PC-3 (cell line): ENCODE data around the gene DDOST. TPM values are rescaled to one million over a fixed set of nuclear protein-coding genes. Genes with fewer than 3 reads are reported as not detected.

ENCODE experiments used
- ATAC-seq: fragments of 200-7000 bp; cut with Tn5 transposase; 2 replicates; pipeline ENCODE4 v1.9.1; 2020; ENCODE audit warnings: mild to moderate bottlenecking, moderate library complexity
- BruUV-seq: library from RNA; stranded (reverse); fragments of 400-500 nt; replicated peaks from 2 replicates; lab custom pipeline; 2021; lab: Mats Ljungman, UMichigan
- CTCF ChIA-PET: fragments of 300-600 bp; sonication (Branson Sonifier 250); formaldehyde crosslinking; loops from one replicate; lab custom pipeline; 2022; ENCODE audit warnings: antibody characterized with exemption; lab: Charles Lee
- POLR2A ChIA-PET: fragments of 300-600 bp; sonication (Branson Sonifier 250); formaldehyde crosslinking; loops from one replicate; lab custom pipeline; 2022; ENCODE audit warnings: antibody characterized with exemption; ENCODE audit not compliant: unreplicated experiment; lab: Charles Lee
- DNase-seq: peaks from one replicate; pipeline ENCODE4 v3.0.0-alpha.2; 2015
- H2AFZ ChIP-seq: fragments of 300-600 bp; sonication (generic); 2 replicates; pipeline ENCODE4 v1.6.0; 2016; ENCODE audit warnings: antibody characterized with exemption, low read length
- H3F3A ChIP-seq: fragments of 300-600 bp; sonication (generic); one replicate; pipeline ENCODE4 v1.6.0; 2017; ENCODE audit warnings: antibody characterized with exemption, low read length, control low read depth, mild to moderate bottlenecking; ENCODE audit not compliant: unreplicated experiment
- H3K27ac ChIP-seq: fragments of 300-600 bp; sonication (generic); 2 replicates; pipeline ENCODE4 v1.5.1; 2016; ENCODE audit warnings: mild to moderate bottlenecking, low read length
- H3K27me3 ChIP-seq: fragments of 300-600 bp; sonication (generic); 2 replicates; pipeline ENCODE4 v1.6.1; 2016; ENCODE audit warnings: low read length, mixed read lengths
- H3K36me3 ChIP-seq: fragments of 300-600 bp; sonication (generic); 2 replicates; pipeline ENCODE4 v1.6.1; 2016; ENCODE audit warnings: low read depth, mixed run types, low read length, mixed read lengths
- H3K4me1 ChIP-seq: fragments of 300-600 bp; sonication (generic); 2 replicates; pipeline ENCODE4 v1.5.1; 2016; ENCODE audit warnings: low read length; ENCODE audit not compliant: insufficient read depth
- H3K4me2 ChIP-seq: fragments of 300-600 bp; sonication (generic); 2 replicates; pipeline ENCODE4 v1.6.0; 2016; ENCODE audit warnings: low read length
- H3K4me3 ChIP-seq: fragments of 300-600 bp; sonication (generic); 2 replicates; pipeline ENCODE4 v1.5.1; 2016; ENCODE audit warnings: mild to moderate bottlenecking, low read length, mixed read lengths
- H3K79me2 ChIP-seq: fragments of 300-600 bp; sonication (generic); 2 replicates; pipeline ENCODE4 v1.6.1; 2017; ENCODE audit warnings: low read length, mixed read lengths
- H3K9ac ChIP-seq: fragments of 300-600 bp; sonication (generic); 2 replicates; pipeline ENCODE4 v1.6.0; 2016; ENCODE audit warnings: mild to moderate bottlenecking, low read length
- H3K9me2 ChIP-seq: fragments of 300-600 bp; sonication (generic); replicated peaks from 2 replicates; pipeline ENCODE4 v1.6.1; 2016; ENCODE audit warnings: mixed run types, low read length, mixed read lengths
- H3K9me3 ChIP-seq: fragments of 300-600 bp; sonication (generic); 2 replicates; pipeline ENCODE4 v1.6.1; 2016; ENCODE audit warnings: low read length, mixed read lengths
- H4K20me1 ChIP-seq: fragments of 300-600 bp; sonication (generic); 2 replicates; pipeline ENCODE4 v1.6.1; 2016; ENCODE audit warnings: low read length, mixed read lengths
- EZH2 ChIP-seq: fragments of 300-600 bp; sonication (generic); IDR thresholded peaks from one replicate; pipeline ENCODE4 v1.6.1; 2017; ENCODE audit warnings: antibody characterized with exemption, mild to moderate bottlenecking, low read length; ENCODE audit not compliant: unreplicated experiment
- EZH2phosphoT487 ChIP-seq: fragments of 300-600 bp; sonication (generic); IDR thresholded peaks from 2 replicates; pipeline ENCODE4 v1.6.1; 2018; ENCODE audit warnings: mild to moderate bottlenecking, antibody characterized with exemption, low read length, borderline replicate concordance
- intact Hi-C: fragments of 100-400 bp; cut with micrococcal nuclease; formaldehyde crosslinking; loops from 2 replicates; pipeline ENCODE4 v1.9.0; 2023
- total RNA-seq: library from RNA; depleted of rRNA; stranded (reverse); fragments of >200 nt; gene quantifications from 2 replicates; pipeline ENCODE4 v1.2.3, GENCODE V29; 2014
- TF ChIP-seq, protein P1 (sequence below): fragments of 300-600 bp; sonication (generic); conservative IDR thresholded peaks from 2 replicates; pipeline ENCODE4 v1.5.1; 2017; ENCODE audit warnings: antibody characterized with exemption, low read depth, mild to moderate bottlenecking, low read length

The DDOST gene
- total RNA-seq, 1 experiment from 2014 or later: 357 TPM

DNA sequence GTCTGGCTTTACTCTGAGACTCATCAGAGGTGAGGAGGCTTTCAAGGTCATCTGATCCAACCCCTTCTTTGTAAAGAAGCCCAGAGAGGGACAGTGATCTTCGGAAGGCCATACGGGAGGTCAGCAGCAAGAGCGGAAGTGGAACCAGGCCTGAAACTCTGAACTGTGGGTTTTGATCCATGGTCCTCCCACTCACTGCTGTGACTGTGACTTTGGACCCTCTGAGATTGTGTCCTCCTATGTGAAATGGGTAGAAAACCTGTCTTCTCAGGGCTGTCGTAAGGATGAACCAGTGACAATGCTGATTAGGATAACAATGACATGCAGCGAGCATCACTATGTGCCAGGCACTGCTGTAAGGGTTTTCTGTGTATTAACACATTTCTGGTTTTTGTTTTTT, 9.8 kb upstream of the DDOST start:
- Histone ChIP-seq H3K9ac (no peak overlapping the region), H3K4me2 (no peak overlapping the region), H3K36me3 (no peaks in the 10 kb centered on the region), H3K9me2 (no peaks in the 10 kb centered on the region), H3K27ac (no peak overlapping the region), H3K79me2 (no peaks in the 10 kb centered on the region), H3K4me3 (no peak overlapping the region), H2AFZ (no peak overlapping the region), H3F3A (no peaks in the 10 kb centered on the region), H3K27me3 (no peaks in the 10 kb centered on the region), H3K9me3 (no peaks in the 10 kb centered on the region), H4K20me1 (no peaks in the 10 kb centered on the region), H3K4me1 (no peaks in the 10 kb centered on the region)
- DNase-seq (no peak), ATAC-seq (no peak)
- POLR2A ChIA-PET: no interaction called here
- CTCF ChIA-PET: no interaction called here
- TF ChIP-seq EZH2phosphoT487 (no peak), EZH2 (no peak)
- TF ChIP-seq, protein P1, sequence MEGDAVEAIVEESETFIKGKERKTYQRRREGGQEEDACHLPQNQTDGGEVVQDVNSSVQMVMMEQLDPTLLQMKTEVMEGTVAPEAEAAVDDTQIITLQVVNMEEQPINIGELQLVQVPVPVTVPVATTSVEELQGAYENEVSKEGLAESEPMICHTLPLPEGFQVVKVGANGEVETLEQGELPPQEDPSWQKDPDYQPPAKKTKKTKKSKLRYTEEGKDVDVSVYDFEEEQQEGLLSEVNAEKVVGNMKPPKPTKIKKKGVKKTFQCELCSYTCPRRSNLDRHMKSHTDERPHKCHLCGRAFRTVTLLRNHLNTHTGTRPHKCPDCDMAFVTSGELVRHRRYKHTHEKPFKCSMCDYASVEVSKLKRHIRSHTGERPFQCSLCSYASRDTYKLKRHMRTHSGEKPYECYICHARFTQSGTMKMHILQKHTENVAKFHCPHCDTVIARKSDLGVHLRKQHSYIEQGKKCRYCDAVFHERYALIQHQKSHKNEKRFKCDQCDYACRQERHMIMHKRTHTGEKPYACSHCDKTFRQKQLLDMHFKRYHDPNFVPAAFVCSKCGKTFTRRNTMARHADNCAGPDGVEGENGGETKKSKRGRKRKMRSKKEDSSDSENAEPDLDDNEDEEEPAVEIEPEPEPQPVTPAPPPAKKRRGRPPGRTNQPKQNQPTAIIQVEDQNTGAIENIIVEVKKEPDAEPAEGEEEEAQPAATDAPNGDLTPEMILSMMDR: no peak
- intact Hi-C loops: no loop called here
- BruUV-seq: no TSS peak

DNA sequence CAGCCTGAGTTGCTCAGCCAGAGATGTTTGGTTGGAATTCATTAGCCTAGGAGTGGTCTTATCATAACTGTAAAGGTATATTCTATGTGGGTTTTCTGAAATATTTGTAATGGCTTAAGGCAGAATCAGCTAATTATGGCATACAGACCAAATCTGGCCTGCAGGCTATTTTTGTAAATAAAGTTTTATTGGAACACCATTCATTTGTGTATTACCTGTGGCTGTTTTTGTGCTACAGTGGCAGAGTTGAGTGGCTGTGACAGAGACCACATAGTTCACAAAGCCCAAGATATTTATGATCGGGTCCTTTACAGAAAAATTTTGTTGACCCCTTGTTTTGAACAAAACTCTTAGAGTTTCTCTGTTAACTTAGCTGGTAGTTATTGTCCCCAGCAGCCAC, 7.4 kb upstream of the DDOST start:
- H3K9ac ChIP-seq: no peak overlapping the region
- CTCF ChIA-PET: no interaction called here
- no peaks in the 10 kb centered on the region for H3F3A ChIP-seq
- no peak for DNase-seq
- no peak overlapping the region for H3K4me3 ChIP-seq
- H3K4me1 ChIP-seq: no peaks in the 10 kb centered on the region
- intact Hi-C loops: no loop called here
- no peaks in the 10 kb centered on the region for H3K79me2 ChIP-seq
- BruUV-seq: no TSS peak
- no peaks in the 10 kb centered on the region for H3K9me3 ChIP-seq
- ATAC-seq: no peak
- H3K9me2 ChIP-seq: no peaks in the 10 kb centered on the region
- no peaks in the 10 kb centered on the region for H3K36me3 ChIP-seq
- no peaks in the 10 kb centered on the region for H4K20me1 ChIP-seq
- POLR2A ChIA-PET: no interaction called here
- TF ChIP-seq, protein P1: no peak
- no peak for TF ChIP-seq EZH2
- no peak for TF ChIP-seq EZH2phosphoT487
- no peaks in the 10 kb centered on the region for H3K27me3 ChIP-seq
- H2AFZ ChIP-seq: no peak overlapping the region
- H3K4me2 ChIP-seq: no peak overlapping the region
- H3K27ac ChIP-seq: no peak overlapping the region

DNA sequence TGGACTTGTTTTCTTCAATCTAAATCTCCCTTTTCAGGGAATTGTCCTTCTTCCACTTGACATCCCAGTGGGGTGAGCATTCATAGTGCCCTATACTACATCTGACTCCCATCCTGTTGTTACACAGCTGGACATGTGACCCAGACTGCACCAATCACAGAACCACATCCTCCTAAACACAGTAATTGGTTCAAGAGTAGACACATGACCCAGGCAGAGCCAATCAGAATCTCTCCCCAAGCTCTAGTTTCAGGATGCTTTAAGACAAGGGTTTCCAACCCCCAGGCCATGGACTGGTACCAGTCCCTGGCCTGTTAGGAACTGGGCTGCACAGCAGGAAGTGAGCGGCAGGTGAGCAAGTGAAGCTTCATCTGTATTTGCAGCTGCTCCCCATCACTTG, 5.6 kb upstream of the DDOST start:
- POLR2A ChIA-PET: no interaction called here
- Histone ChIP-seq H3K9ac (no peak overlapping the region), H3K9me3 (no peaks in the 10 kb centered on the region), H3K79me2 (no peaks in the 10 kb centered on the region), H2AFZ (no peak overlapping the region), H3K27me3 (no peaks in the 10 kb centered on the region), H4K20me1 (no peaks in the 10 kb centered on the region), H3K36me3 (no peaks in the 10 kb centered on the region), H3K4me1 (no peaks in the 10 kb centered on the region), H3F3A (no peaks in the 10 kb centered on the region), H3K4me3 (no peak overlapping the region), H3K9me2 (no peaks in the 10 kb centered on the region), H3K27ac (no peak overlapping the region), H3K4me2 (no peak overlapping the region)
- ATAC-seq: peak; percentile 42; the same call in 1 of the 2 replicates
- DNase-seq: peak; percentile 44
- TF ChIP-seq EZH2 (no peak), EZH2phosphoT487 (no peak)
- TF ChIP-seq, protein P1: no peak
- intact Hi-C loops: no loop called here
- CTCF ChIA-PET: no interaction called here
- BruUV-seq: no TSS peak
